Measurements from ENCODE around the gene CRTC1. TPM values are rescaled to one million over a fixed set of nuclear protein-coding genes. Genes with fewer than 3 reads are reported as not detected.
A peak's percentile ranks its signal among the peaks of the same experiment; 100 is the strongest.

Gene CRTC1
- total and polyA plus RNA-seq, 2 of the 13 experiments (the other 11 are each of a cell fraction or from before 2014, with no cell fraction given), result 2.0 to 2.7 TPM

- TF ChIP-seq CTCF (CRISPR knock-in tag; IDR thresholded peaks at IDR 0.05) (peak; percentile 10; the same call in 1 of the 2 replicates), AKAP8 (CRISPR knock-in tag; IDR thresholded peaks at IDR 0.05) (peak; percentile 52; the same call in 1 of the 2 replicates), TMF1 (CRISPR knock-in tag; IDR thresholded peaks at IDR 0.05; ENCODE audit: low read depth) (peak; percentile 81; the same call in 1 of the 2 replicates), AGO2 (optimal IDR thresholded peaks at IDR 0.05; ENCODE audit: low read depth, low read length) (peak; percentile 52), ZFP41 (CRISPR knock-in tag; IDR thresholded peaks at IDR 0.05; ENCODE audit: borderline replicate concordance) (no peak), ZHX1 (CRISPR knock-in tag; IDR thresholded peaks at IDR 0.05; ENCODE audit: low read depth) (peak; percentile 40; the same call in 1 of the 2 replicates), ZNF598 (CRISPR knock-in tag; IDR thresholded peaks at IDR 0.05; ENCODE audit: borderline replicate concordance) (peak; percentile 58; the same call in 1 of the 2 replicates), MXI1 (IDR thresholded peaks at IDR 0.05; ENCODE audit: borderline replicate concordance, low read depth, low read length) (peak; percentile 42; the same call in 1 of the 3 replicates), MXD1 (CRISPR knock-in tag; IDR thresholded peaks at IDR 0.05) (peak; percentile 42; the same call in 1 of the 2 replicates), NFE2L1 (CRISPR knock-in tag; IDR thresholded peaks at IDR 0.05; ENCODE audit: borderline replicate concordance) (no peak), E2F1 (CRISPR knock-in tag; IDR thresholded peaks at IDR 0.05) (peak; percentile 36; the same call in 1 of the 2 replicates), SMC3 (IDR thresholded peaks at IDR 0.05; ENCODE audit: low read length) (no peak), ZNF530 (CRISPR knock-in tag; IDR thresholded peaks at IDR 0.05; ENCODE audit: low read depth) (no peak), ZNF773 (CRISPR knock-in tag; IDR thresholded peaks at IDR 0.05; ENCODE audit: borderline replicate concordance) (peak; percentile 92; the same call in 1 of the 2 replicates), NR3C1 (CRISPR knock-in tag; IDR thresholded peaks at IDR 0.05) (no peak), ZNF792 (CRISPR knock-in tag; IDR thresholded peaks at IDR 0.05) (no peak), MATR3 (CRISPR knock-in tag; IDR thresholded peaks at IDR 0.05) (no peak)
These were observed 148.2 kb downstream of the CRTC1 start, which contains the start of gene UPF1 (continued) for GRCh38 chr19:18831524-18832305.

Data from HepG2 (cell line).